Peyer's patch (tissue), 4 donors: ENCODE data around the gene HDAC4.

Experiments used
- POLR2A ChIP-seq, 2 donors: fragments of 450-650 bp; IDR thresholded peaks; one replicate each; pipeline ENCODE4 v1.5.1; 2017; ENCODE audit warnings: antibody characterized with exemption in 2 of 2, mild to moderate bottlenecking in 2 of 2, moderate library complexity in 2 of 2
- TF ChIP-seq, protein P1 (sequence below), 6 experiments: fragments of 450-650 bp in 4 of 6; fragments of 200-600 bp in 2 of 6; sonication (generic) in 1 of 6; IDR thresholded peaks; one replicate each; pipeline ENCODE4 v1.5.1; 2017 to 2019; ENCODE audit warnings: antibody characterized with exemption in 6 of 6, mild to moderate bottlenecking in 3 of 6, moderate library complexity in 1 of 6

DNA sequence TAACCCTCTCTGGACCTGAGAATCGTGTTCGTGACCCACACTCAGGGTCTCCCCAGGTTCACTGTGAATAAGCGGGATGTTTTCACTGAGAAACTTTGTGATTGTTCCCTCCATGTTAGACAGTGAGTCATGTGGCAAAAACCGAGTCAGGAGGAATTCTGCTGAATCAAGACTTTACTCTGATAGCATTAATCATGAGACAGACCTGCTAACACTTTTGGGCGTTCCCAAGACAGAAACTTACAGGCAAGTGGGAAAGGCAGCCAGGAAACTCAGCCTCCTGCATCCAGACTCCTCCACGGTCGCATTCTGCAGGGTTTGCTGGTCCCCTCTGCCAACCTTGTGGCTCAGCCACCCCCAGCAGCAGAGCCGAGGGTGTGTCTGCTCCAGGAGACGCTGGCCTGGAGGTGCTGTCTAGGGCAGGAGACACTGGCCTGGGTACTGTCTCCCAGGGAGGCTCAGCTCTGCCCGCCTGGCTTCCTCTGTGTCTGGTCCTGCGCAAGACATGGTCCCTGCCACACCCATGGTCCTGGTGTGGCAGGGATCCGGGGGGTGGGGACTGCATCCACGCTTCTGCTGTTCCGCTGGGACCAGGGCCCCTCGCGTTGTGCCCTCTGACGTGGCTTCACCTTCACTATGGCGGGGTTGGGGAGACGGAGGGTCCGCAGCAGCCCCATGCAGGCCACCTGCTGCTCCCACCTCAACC, 375.6 kb downstream of the HDAC4 start:
- no peak for TF ChIP-seq POLR2A (IDR thresholded peaks at IDR 0.05)
- TF ChIP-seq, protein P1, sequence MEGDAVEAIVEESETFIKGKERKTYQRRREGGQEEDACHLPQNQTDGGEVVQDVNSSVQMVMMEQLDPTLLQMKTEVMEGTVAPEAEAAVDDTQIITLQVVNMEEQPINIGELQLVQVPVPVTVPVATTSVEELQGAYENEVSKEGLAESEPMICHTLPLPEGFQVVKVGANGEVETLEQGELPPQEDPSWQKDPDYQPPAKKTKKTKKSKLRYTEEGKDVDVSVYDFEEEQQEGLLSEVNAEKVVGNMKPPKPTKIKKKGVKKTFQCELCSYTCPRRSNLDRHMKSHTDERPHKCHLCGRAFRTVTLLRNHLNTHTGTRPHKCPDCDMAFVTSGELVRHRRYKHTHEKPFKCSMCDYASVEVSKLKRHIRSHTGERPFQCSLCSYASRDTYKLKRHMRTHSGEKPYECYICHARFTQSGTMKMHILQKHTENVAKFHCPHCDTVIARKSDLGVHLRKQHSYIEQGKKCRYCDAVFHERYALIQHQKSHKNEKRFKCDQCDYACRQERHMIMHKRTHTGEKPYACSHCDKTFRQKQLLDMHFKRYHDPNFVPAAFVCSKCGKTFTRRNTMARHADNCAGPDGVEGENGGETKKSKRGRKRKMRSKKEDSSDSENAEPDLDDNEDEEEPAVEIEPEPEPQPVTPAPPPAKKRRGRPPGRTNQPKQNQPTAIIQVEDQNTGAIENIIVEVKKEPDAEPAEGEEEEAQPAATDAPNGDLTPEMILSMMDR (IDR thresholded peaks at IDR 0.05), result no peak
